KOPT-K1 (cell line): ENCODE data around the gene SNX15.
"Not testable (repeated sequence)": the region's sequence is repeated elsewhere in the genome, so short reads cannot be mapped to it uniquely, and the experiment has no call there.

Experiments used
- H3K27ac ChIP-seq: fragments of 200-600 bp; sonication (generic); 2 replicates; pipeline ENCODE4 v1.5.1; 2016; ENCODE audit warnings: antibody characterized with exemption, mild to moderate bottlenecking, low read depth, low read length; ENCODE audit not compliant: poor library complexity, severe bottlenecking
- H3K36me3 ChIP-seq: fragments of 200-600 bp; sonication (generic); 2 replicates; pipeline ENCODE4 v1.5.1; 2017; ENCODE audit warnings: antibody characterized with exemption, mild to moderate bottlenecking, low read length, moderate library complexity; ENCODE audit not compliant: insufficient read depth
- H3K9me3 ChIP-seq: fragments of 200-600 bp; sonication (generic); 2 replicates; pipeline ENCODE4 v1.5.1; 2017; ENCODE audit warnings: antibody characterized with exemption, low read length, mild to moderate bottlenecking; ENCODE audit not compliant: insufficient read depth, poor library complexity, severe bottlenecking

Gene SNX15

DNA sequence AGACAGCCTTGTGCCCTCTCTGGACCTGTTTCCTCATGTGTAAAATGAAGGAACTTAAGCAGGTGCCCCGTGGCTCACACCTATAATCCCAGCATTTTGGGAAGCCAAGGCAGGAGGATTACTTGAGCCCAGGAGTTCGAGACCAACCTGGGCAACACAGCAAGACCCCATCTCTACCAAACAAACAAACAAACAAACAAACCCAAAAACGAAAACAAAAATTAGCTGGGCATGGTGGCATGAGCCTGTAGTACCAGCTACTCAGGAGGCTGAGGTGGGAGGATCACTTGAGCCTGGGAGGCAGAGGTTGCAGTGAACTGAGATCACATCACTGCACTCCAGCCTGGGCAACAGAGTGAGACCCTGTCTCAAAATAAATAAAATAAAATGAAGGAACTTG, 23.3 kb upstream of the SNX15 start:
- H3K36me3 ChIP-seq = not testable (repeated sequence)

DNA sequence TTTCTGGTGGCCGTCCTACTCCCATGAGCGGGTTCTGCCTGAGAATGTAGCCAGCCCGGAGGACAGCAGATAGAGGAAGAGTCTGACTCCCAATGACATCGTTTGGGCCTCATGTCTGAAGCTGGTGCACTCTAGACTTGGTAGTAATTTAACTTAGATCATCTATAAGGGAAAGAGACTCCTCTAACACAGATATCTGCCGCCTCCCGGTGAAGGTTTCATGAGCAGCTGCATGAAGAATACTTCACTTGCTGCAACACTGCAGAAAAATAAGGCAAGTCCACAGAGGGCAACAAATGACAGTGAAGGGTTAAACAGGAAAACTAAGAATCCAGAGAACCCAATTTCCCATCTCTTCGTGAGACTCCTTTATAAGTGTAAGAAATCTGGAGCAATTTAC, 19.2 kb upstream of the SNX15 start:
- Histone ChIP-seq H3K9me3 (no peaks in the 10 kb centered on the region), H3K27ac (no peak overlapping the region), H3K36me3 (no peaks in the 10 kb centered on the region)

More for the DNA sequence above, 23.3 kb upstream of the SNX15 start:
- H3K27ac ChIP-seq, H3K9me3 ChIP-seq: not testable (repeated sequence)

DNA sequence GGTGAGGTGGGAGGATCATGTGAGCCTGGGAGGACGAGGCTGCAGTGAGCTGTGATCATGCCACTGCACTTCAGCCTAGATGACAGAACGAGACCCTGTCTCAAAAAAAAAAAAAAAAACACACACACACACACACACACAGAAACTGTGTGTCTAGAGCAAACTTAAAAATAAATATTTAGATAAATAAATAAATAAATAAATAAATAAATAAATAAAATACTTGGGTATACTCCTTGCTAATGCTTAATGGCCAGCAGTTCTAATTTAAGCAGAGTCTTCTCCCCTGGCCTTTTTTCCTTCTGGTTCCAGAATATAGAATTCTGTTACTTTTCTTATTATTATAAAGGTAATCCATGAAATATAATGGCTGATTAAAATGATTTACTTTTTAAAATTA, 18.4 kb upstream of the SNX15 start:
- no peaks in the 10 kb centered on the region for H3K36me3 ChIP-seq
- no peaks in the 10 kb centered on the region for H3K9me3 ChIP-seq
- no peak overlapping the region for H3K27ac ChIP-seq

DNA sequence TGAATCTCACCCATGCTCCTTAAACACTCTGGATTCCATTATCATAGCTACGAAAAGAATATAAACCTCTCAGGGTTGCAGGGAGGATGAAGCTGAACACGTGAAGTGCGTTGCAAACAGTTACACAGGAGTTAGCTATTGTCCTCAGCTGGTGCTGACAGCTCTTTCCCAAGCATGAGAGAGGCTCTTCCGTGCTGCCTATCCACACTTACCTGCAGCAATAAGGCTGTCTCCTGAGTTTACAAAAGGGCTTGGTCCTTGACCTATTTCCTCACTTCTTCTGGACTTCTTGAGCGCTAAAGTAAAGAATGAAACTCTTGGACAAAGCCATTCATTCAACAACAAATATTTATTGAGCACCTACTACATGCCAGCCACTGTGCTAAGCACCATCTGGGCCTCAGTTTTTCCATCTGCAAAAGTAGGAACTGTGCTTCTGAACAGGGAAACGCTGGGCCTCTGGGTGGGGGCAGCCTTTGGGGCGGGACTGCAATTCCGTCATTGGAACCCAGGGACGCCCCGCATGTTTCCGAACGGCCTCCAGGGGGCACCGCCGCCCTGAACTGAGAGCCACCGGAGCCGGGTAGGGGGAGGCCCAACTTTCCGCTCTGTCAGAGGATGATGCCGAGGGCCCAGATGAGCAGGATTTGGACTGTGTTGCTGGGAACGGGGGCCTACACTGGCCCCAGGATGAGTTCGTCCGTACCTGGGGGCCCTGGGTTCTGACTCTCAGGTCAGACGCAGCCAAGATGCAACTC, 13.9 kb upstream of the SNX15 start:
- H3K9me3 ChIP-seq = no peaks in the 10 kb centered on the region
- H3K27ac ChIP-seq = peak overlapping the region; percentile 75
- peaks cover 9% of the 10 kb centered on the region for H3K36me3 ChIP-seq

DNA sequence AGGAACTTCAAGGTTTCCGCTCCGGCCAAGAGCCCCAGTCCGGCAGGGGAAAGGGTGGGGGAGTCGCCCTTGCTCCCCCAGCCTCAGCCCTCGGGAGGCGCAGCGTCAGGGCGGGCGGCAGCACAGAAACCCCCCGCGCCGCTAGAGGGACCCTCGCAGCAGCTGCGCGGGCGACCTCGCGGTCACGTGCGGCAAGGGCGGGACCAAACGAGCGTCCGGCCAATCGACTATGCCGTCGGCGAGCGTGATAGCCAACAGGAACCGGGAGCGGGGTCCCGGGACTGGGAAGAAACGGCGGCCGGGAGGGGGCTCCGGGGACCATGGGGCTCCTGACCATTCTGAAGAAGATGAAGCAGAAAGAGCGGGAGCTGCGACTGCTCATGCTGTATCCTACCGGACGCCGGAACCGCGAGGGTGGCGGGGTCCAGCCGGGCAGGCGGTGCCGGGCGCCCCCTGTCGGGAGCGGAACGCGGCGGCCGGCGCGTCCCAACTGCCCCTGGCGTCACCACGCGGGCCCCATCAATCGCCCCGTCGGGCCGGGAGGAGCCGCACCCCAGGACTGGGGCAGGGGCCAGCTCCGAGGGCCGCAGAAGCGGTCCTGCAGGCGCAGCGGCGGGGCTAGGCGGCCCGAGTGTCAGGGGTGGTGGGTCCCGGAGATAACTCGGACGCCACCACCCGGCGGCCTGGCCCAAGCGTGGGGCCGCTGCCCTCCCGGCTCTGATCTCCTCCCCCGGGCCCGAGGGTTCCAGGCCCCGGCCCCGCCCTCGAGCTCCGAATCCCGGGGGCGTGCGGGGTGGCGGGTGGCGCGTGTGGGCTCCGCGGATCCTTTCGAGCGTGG, 13.1 kb upstream of the SNX15 start, which contains the start of gene ARL2:
Gene ARL2 (plus strand): TSS at position 273 of the 838 bp plus-strand sequence. CDS start 48 bp downstream, at position 321.
- H3K36me3 ChIP-seq = peaks cover 16% of the 10 kb centered on the region
- peak within 1 kb of the TSS; percentile 75 for H3K27ac ChIP-seq
- no peaks in the 10 kb centered on the region for H3K9me3 ChIP-seq

- Histone ChIP-seq H3K27ac (peak overlapping the region; percentile 75), H3K9me3 (no peaks in the 10 kb centered on the region), H3K36me3 (peaks cover 20% of the 10 kb centered on the region)
These were observed 12.5 kb upstream of the SNX15 start for GRCh38 chr11:65014726-65015227.

GRCh38 chr11:65016705-65017104, 10.5 kb upstream of the SNX15 start:
- H3K36me3 ChIP-seq = peaks cover 35% of the 10 kb centered on the region
- H3K27ac ChIP-seq = no peak overlapping the region
- H3K9me3 ChIP-seq = no peaks in the 10 kb centered on the region

DNA sequence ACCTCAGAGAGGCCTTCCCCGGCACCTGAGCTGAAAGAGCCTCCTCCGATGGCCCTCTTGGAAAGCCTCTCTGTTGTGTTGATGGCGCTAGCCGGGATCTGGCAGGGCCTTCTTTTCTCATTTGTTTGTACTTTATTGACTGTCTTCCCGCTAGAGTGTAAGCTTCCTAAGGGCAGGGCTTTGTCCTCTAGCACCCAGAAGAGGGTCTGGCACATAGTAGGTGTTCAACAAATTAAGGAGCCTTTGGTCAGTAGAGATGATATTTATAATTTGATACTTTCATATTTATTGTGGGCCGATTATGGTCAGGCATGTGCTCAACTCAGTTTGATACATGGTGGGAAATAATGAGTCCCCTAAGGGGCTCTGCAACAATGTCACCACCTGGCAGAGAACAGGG, 9.3 kb upstream of the SNX15 start:
- H3K36me3 ChIP-seq = peaks cover 43% of the 10 kb centered on the region

DNA sequence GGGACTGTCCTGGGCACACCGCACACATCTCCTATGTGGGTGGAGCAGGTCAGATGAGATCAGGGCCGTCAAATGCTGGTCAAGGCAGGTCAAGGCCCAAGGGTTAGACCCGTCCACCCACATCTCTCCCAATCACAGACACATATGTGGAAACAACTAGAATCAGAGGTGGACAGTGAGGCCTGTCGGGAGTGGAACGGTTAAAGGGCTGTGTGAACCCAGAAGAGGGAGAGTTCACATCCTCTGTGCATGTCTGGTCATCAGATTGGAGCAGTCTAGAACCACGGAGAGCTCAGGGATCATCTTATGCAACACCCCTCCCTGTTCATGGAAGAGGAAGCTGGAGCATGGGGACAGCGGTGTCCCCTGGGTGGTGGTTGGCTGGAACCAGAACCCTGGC, 7.4 kb upstream of the SNX15 start:
- H3K27ac ChIP-seq = no peak overlapping the region
- peaks cover 43% of the 10 kb centered on the region for H3K36me3 ChIP-seq

More for the DNA sequence above, 9.3 kb upstream of the SNX15 start:
- Histone ChIP-seq H3K9me3 (no peaks in the 10 kb centered on the region), H3K27ac (no peak overlapping the region)

DNA sequence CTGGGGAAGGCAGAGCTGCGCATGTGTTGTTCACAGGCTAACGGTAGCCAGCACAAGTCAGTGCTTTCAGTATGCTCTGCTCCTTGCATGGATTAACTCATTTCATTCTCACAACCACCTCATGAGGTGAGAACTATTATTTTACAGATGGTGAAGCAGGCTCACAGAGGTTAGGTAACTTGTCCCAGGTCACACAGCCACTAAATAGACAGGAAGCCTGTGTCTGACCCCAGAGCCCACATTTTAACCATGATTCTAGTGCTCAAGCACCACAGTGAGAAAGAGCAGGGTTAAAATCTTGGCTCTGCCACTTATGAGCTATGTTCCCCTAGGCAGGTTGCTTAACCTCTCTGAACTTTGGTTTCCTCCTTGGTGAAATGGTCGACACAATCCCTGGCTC, 6.2 kb upstream of the SNX15 start:
- Histone ChIP-seq H3K27ac (no peak overlapping the region), H3K9me3 (no peaks in the 10 kb centered on the region), H3K36me3 (peaks cover 43% of the 10 kb centered on the region)

More for the DNA sequence above, 7.4 kb upstream of the SNX15 start:
- no peaks in the 10 kb centered on the region for H3K9me3 ChIP-seq

DNA sequence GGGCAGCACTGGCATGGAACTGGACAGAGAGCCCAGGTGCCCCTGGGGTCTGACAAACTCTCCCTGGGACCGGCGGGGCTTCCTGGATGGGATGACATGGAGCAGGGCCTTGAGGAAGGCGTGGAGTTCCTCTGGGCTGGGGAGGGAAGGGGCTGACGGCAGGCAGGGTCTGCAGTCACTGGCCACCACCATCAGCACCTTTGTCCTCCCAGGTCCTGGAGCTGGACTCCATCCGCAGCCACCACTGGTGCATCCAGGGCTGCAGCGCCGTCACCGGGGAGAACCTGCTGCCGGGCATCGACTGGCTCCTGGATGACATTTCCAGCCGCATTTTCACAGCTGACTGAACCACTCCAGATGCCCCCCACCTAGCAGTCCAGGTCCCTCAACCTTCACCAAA, 5.7 kb upstream of the SNX15 start:
- Histone ChIP-seq H3K9me3 (no peaks in the 10 kb centered on the region), H3K27ac (no peak overlapping the region), H3K36me3 (peaks cover 43% of the 10 kb centered on the region)

- H3K9me3 ChIP-seq, H3K27ac ChIP-seq: not testable (repeated sequence)
- peaks cover 33% of the 10 kb centered on the region for H3K36me3 ChIP-seq
These were observed 3.7 kb upstream of the SNX15 start for GRCh38 chr11:65023502-65023901.

DNA sequence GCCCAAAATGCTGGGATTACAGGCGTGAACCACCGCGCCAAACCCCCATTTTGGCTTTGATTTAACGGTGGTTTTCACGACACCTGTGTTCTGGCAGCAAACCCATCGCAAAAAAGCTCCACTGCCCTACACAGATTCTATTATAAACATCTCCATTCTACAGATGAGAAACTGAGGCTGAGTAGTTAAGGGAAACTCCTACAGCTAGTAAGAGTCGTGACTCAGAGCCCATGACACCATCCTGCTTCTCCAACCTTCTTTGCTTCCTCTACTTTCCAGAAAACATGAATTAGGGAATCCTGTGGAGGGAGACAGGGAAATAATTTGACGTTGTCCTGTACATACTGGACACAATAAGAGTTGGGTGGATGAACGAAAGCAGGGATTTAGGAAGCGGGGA, 429 bp upstream of the SNX15 start:
- Histone ChIP-seq H3K36me3 (peaks cover 7% of the 10 kb centered on the region; the same call in 1 of the 2 replicates), H3K27ac (peak overlapping the region; percentile 79), H3K9me3 (no peaks in the 10 kb centered on the region)

DNA sequence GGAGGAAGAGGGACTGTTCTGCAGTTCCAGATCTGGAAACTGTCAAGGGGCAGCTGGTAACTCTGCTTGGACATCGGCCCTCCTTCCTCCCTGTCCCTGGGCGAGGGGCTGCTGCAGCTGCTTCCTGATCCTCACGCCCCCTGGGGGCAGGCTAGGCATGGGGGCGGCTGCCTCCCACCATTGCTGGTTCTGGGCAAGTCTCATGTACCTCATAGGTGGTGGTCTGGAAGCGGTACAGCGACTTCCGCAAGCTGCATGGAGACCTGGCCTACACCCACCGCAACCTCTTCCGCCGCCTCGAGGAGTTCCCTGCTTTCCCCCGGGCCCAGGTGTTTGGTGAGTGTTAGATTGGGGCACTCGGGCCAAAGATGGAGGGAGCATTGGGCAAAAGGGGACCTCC, 5.0 kb downstream of the SNX15 start:
- peaks cover 31% of the 10 kb centered on the region for H3K36me3 ChIP-seq
- H3K9me3 ChIP-seq = no peaks in the 10 kb centered on the region
- H3K27ac ChIP-seq = no peak overlapping the region

GRCh38 chr11:65034423-65034822, 7.2 kb downstream of the SNX15 start:
- Histone ChIP-seq H3K36me3 (peaks cover 45% of the 10 kb centered on the region), H3K27ac (no peak overlapping the region), H3K9me3 (no peaks in the 10 kb centered on the region)
